ENCODE data around the gene OPN4.
A peak's percentile ranks its signal among the peaks of the same experiment; 100 is the strongest.

OPN4 gene

GRCh38 chr10:86654411-86655172 is at the start of gene OPN4:
TSS of gene OPN4 (plus strand) at chr10:86654547. CDS start at chr10:86654784, 237 bp downstream.
- Histone ChIP-seq H3K36me3 (replicated peaks) (no peaks in the 10 kb centered on the region), H3K27ac (no peak within 1 kb of the TSS), H3K27me3 (replicated peaks) (no peaks in the 10 kb centered on the region), H3K4me3 (ENCODE audit: low read depth, low read length) (no peak within 1 kb of the TSS)
- peak; percentile 67 for DNase-seq
- in situ Hi-C loops (cut with HindIII; ENCODE audit: low pct_ligation_motif_present, low sequenced_read_pairs) = no loop called here
- no peak for TF ChIP-seq CTCF (IDR thresholded peaks at IDR 0.05; ENCODE audit: low read depth, low read length, missing control alignments)

GRCh38 chr10:86607674-86608073 is 46.7 kb upstream of the OPN4 start:
- Histone ChIP-seq H3K27me3 (replicated peaks) (no peaks in the 10 kb centered on the region), H3K27ac (no peak overlapping the region), H3K4me3 (ENCODE audit: low read depth, low read length) (no peak overlapping the region), H3K36me3 (replicated peaks) (no peaks in the 10 kb centered on the region)
- in situ Hi-C loops (cut with HindIII; ENCODE audit: low pct_ligation_motif_present, low sequenced_read_pairs) = no loop called here
- no peak for DNase-seq
- no peak for TF ChIP-seq CTCF (IDR thresholded peaks at IDR 0.05; ENCODE audit: low read depth, low read length, missing control alignments)

GRCh38 chr10:86609920-86610319 is 44.4 kb upstream of the OPN4 start:
- Histone ChIP-seq H3K27ac (no peak overlapping the region), H3K4me3 (ENCODE audit: low read depth, low read length) (no peak overlapping the region), H3K36me3 (replicated peaks) (no peaks in the 10 kb centered on the region), H3K27me3 (replicated peaks) (no peaks in the 10 kb centered on the region)
- in situ Hi-C loops (cut with HindIII; ENCODE audit: low pct_ligation_motif_present, low sequenced_read_pairs) = no loop called here
- no peak for DNase-seq
- TF ChIP-seq CTCF (IDR thresholded peaks at IDR 0.05; ENCODE audit: low read depth, low read length, missing control alignments) = no peak

GRCh38 chr10:86611386-86611785 is 43.0 kb upstream of the OPN4 start:
- Histone ChIP-seq H3K36me3 (replicated peaks) (no peaks in the 10 kb centered on the region), H3K27ac (no peak overlapping the region), H3K27me3 (replicated peaks) (no peaks in the 10 kb centered on the region), H3K4me3 (ENCODE audit: low read depth, low read length) (no peak overlapping the region)
- in situ Hi-C loops (cut with HindIII; ENCODE audit: low pct_ligation_motif_present, low sequenced_read_pairs) = no loop called here
- no peak for DNase-seq
- no peak for TF ChIP-seq CTCF (IDR thresholded peaks at IDR 0.05; ENCODE audit: low read depth, low read length, missing control alignments)

GRCh38 chr10:86613096-86613495 is 41.3 kb upstream of the OPN4 start:
- DNase-seq = no peak
- no peak overlapping the region for H3K27ac ChIP-seq
- H3K36me3 ChIP-seq (replicated peaks) = no peaks in the 10 kb centered on the region
- TF ChIP-seq CTCF (IDR thresholded peaks at IDR 0.05; ENCODE audit: low read depth, low read length, missing control alignments) = no peak
- H3K27me3 ChIP-seq (replicated peaks) = no peaks in the 10 kb centered on the region
- H3K4me3 ChIP-seq (ENCODE audit: low read depth, low read length) = no peak overlapping the region
- in situ Hi-C loops (cut with HindIII; ENCODE audit: low pct_ligation_motif_present, low sequenced_read_pairs) = no loop called here

- in situ Hi-C loops (cut with HindIII; ENCODE audit: low pct_ligation_motif_present, low sequenced_read_pairs) = no loop called here
- H3K36me3 ChIP-seq (replicated peaks) = no peaks in the 10 kb centered on the region
- H3K27me3 ChIP-seq (replicated peaks) = no peaks in the 10 kb centered on the region
- no peak overlapping the region for H3K27ac ChIP-seq
- no peak for TF ChIP-seq CTCF (IDR thresholded peaks at IDR 0.05; ENCODE audit: low read depth, low read length, missing control alignments)
- H3K4me3 ChIP-seq (ENCODE audit: low read depth, low read length) = no peak overlapping the region
- no peak for DNase-seq
Measured at GRCh38 chr10:86613905-86614304, 40.4 kb upstream of the OPN4 start.
